Measurements from ENCODE around the gene GALNTL6. TPM values are rescaled to one million over a fixed set of nuclear protein-coding genes. Genes with fewer than 3 reads are reported as not detected.
"Not testable (repeated sequence)": the region's sequence is repeated elsewhere in the genome, so short reads cannot be mapped to it uniquely, and the experiment has no call there.

Gene GALNTL6
- total RNA-seq, 1 donor from 2014 or later = 10.0 TPM

GRCh38 chr4:172995161-172995560 is 1182.0 kb downstream of the GALNTL6 start:
- no peak for DNase-seq

- DNase-seq = no peak
Observed at GRCh38 chr4:172995704-172996103, 1182.5 kb downstream of the GALNTL6 start.

GRCh38 chr4:172996571-172997216 is 1183.5 kb downstream of the GALNTL6 start:
- DNase-seq = no peak

- no peak for DNase-seq
Observed at GRCh38 chr4:172997217-172997609, 1184.0 kb downstream of the GALNTL6 start.

- DNase-seq = no peak
Observed at GRCh38 chr4:172997856-172998255, 1184.7 kb downstream of the GALNTL6 start.

GRCh38 chr4:172998527-172999469 is 1185.6 kb downstream of the GALNTL6 start:
- DNase-seq = no peak

GRCh38 chr4:173001571-173001970 is 1188.4 kb downstream of the GALNTL6 start:
- no peak for DNase-seq

GRCh38 chr4:173002830-173003561 is 1189.8 kb downstream of the GALNTL6 start:
- DNase-seq = no peak

- DNase-seq = no peak
Observed at GRCh38 chr4:173005912-173006633, 1192.9 kb downstream of the GALNTL6 start.

- no peak for DNase-seq
Observed at GRCh38 chr4:173008436-173008835, 1195.2 kb downstream of the GALNTL6 start.

GRCh38 chr4:173009129-173009823 is 1196.1 kb downstream of the GALNTL6 start:
- DNase-seq = no peak

- DNase-seq = no peak
Observed at GRCh38 chr4:173012608-173013007, 1199.4 kb downstream of the GALNTL6 start.

- DNase-seq = no peak
Observed at GRCh38 chr4:173013232-173013930, 1200.2 kb downstream of the GALNTL6 start.

- no peak for DNase-seq
Observed at GRCh38 chr4:173014113-173014558, 1200.9 kb downstream of the GALNTL6 start.

- no peak for DNase-seq
Observed at GRCh38 chr4:173014836-173015235, 1201.6 kb downstream of the GALNTL6 start.

- DNase-seq = no peak
Observed at GRCh38 chr4:173017802-173018201, 1204.6 kb downstream of the GALNTL6 start.

- DNase-seq = no peak
Observed at GRCh38 chr4:173018446-173018845, 1205.2 kb downstream of the GALNTL6 start.

- DNase-seq = no peak
Observed at GRCh38 chr4:173019664-173020063, 1206.5 kb downstream of the GALNTL6 start.

GRCh38 chr4:173021746-173022573 is 1208.8 kb downstream of the GALNTL6 start:
- DNase-seq = not testable (repeated sequence)

- DNase-seq = no peak
Observed at GRCh38 chr4:173024203-173024602, 1211.0 kb downstream of the GALNTL6 start.
